Large intestine (tissue), 3 donors: ENCODE results near the gene CRISPLD2. TPM values are rescaled to one million over a fixed set of nuclear protein-coding genes. Genes with fewer than 3 reads are reported as not detected.

Experiments
- DNase-seq, 2 donors: peaks; one replicate each; pipeline versions ENCODE4 v3.0.0 to v3.0.0-alpha.2; 2013
- H3K27ac ChIP-seq: one replicate; pipeline ENCODE4 v1.5.1; 2013; ENCODE audit warnings: low read length
- H3K27me3 ChIP-seq: 2 replicates; pipeline ENCODE4 v1.6.1; 2013; ENCODE audit warnings: low read length; ENCODE audit not compliant: control insufficient read depth, insufficient read depth
- H3K36me3 ChIP-seq: 2 replicates; pipeline ENCODE4 v1.6.1; 2013; ENCODE audit warnings: low read length; ENCODE audit not compliant: control insufficient read depth, insufficient read depth
- H3K4me1 ChIP-seq: one replicate; pipeline ENCODE4 v1.6.1; 2013; ENCODE audit warnings: low read length; ENCODE audit not compliant: control insufficient read depth, insufficient read depth
- H3K4me3 ChIP-seq: one replicate; pipeline ENCODE4 v1.5.1; 2013; ENCODE audit warnings: low read length
- H3K9me3 ChIP-seq: one replicate; pipeline ENCODE4 v1.6.1; 2013; ENCODE audit warnings: mild to moderate bottlenecking, low read depth, low read length, moderate library complexity; ENCODE audit not compliant: control insufficient read depth
- WGBS: methylation state at CpG from one replicate; pipeline ENCODE4 v1.1.5; 2013; ENCODE audit warnings: low lambda C conversion rate; ENCODE audit not compliant: insufficient coverage; 5-methylcytosine and 5-hydroxymethylcytosine counted together
- polyA plus RNA-seq: library from polyadenylated mRNA; unstranded; fragments of 120-200 nt; gene quantifications from one replicate; pipeline ENCODE4 v1.2.1, GENCODE V29; 2013

CRISPLD2 gene
- polyA plus RNA-seq, 1 donor: 8.8 TPM

DNA sequence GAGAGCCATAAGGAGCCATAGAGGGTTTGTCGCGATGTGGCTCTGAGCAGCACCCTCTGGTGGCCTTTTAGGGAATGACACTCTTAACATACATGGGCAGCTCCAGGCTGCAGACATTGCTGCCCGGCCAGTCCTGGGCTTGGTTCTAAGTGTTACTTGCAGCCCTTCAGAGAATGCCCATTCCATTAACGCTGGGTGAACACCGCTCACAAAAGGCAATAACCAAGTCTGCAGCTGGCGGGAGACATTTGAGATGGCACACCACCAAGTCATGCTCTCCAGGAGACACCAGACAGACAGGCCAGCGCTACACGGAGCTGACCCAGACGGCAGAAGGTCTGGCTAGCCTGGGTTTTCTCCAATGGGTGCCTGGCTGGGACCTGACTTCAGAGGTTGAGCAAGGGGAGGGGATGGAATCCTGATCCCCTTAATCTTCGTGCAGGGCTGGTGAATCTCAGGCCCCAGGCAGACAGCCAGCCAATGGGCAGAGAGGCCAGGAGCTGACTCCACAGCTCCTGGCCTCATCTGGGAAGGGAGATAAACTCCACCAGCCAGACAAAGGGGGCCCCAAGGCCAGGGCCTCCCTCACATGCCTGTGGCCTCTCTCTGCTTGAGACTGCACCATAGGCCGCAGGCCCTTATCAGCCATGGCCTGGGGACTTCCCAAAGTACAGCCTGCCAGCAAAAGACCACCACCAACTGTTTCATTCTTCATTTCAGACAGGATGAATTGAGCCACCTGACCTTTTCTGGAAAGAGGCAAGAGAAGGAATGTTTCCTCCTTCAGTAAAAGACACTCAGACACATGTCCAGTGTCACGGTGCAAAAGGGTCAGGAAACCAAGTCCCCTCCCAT is 132.8 kb downstream of the CRISPLD2 start:
- WGBS: no CpG with 5 or more reads among the region's 12 CpGs
- Histone ChIP-seq H3K4me3 (no peak overlapping the region), H3K9me3 (no peaks in the 10 kb centered on the region), H3K27me3 (no peaks in the 10 kb centered on the region), H3K27ac (peak overlapping the region; percentile 64), H3K36me3 (no peaks in the 10 kb centered on the region), H3K4me1 (peaks cover 27% of the 10 kb centered on the region)
- DNase-seq: peak; percentile 75 to 86

DNA sequence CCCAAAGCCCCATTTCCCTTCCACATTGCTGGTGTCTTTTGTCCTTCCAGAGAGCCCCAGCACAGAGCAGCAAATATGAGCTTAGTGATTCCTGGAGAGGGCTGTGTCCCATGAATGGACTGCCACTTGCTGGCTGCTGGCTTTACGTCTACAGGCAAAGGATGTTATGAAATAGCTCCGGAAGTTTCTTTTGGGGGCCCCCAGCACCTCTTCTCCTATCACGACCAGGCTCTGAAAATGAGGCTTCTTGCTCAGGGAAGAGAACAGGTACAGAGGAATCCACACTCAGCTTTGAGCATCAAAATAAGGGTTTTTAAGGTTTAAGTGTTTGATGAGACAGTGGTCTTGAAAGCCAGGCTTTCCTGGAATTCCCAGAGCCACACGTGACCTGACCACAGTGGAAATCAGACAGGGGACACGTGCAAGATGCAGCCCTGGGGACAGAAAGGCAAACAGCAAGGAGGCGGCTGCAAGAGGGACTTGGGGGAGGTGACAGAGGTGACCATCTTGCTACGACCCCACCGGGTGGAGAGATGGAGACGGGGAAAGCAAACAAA is 133.5 kb downstream of the CRISPLD2 start:
- no peaks in the 10 kb centered on the region for H3K36me3 ChIP-seq
- no peaks in the 10 kb centered on the region for H3K27me3 ChIP-seq
- no CpG with 5 or more reads among the region's 9 CpGs for WGBS
- peak overlapping the region; percentile 64 for H3K27ac ChIP-seq
- H3K4me1 ChIP-seq: peaks cover 27% of the 10 kb centered on the region
- DNase-seq: no peak
- no peaks in the 10 kb centered on the region for H3K9me3 ChIP-seq
- H3K4me3 ChIP-seq: no peak overlapping the region

DNA sequence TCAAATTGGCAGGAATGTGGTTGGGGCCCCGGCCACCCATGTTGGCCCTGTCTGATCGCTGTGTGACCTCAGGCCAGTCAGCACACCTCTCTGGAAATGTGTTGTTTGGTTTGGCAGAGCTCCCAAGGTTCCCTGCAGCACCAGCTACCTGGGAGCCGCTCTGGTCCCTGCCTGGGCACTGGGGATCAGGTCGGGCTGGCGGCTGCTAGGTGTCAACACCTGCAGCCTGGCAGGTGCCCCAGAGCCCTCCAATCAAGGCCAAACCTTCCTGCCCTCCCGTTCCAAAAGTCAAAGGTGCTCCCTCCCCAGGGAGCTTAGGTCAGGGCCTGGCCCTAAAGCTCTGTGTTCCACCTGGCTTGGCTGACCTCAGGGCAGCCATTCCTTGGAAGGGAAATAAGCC is 135.6 kb downstream of the CRISPLD2 start:
- Histone ChIP-seq H3K27me3 (no peaks in the 10 kb centered on the region), H3K27ac (no peak overlapping the region), H3K4me1 (peaks cover 18% of the 10 kb centered on the region), H3K9me3 (no peaks in the 10 kb centered on the region), H3K4me3 (no peak overlapping the region), H3K36me3 (no peaks in the 10 kb centered on the region)
- no peak for DNase-seq
- no CpG with 5 or more reads among the region's 6 CpGs for WGBS

DNA sequence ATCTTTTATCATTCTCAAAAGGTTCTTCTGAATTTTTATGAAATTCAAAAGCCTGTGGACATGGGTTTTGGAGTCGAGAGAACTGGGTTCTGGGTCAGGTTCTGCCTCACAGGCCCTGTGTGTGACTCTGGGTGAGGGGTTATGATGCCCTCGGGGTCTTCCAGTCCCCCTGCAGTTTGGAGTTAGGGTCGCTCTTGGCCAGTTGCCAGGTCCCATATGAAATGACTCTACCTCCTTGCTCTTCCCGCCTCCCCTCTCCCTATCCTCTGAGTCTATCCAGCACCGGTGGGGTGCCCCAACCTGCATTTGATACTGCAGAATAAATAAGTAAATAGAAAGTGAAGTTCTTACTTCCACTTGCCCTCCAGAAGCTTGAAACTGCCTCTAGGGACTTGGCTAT is 137.4 kb downstream of the CRISPLD2 start:
- H3K27ac ChIP-seq: no peak overlapping the region
- H3K4me3 ChIP-seq: no peak overlapping the region
- WGBS: no CpG with 5 or more reads among the region's 5 CpGs
- H3K4me1 ChIP-seq: peaks cover 18% of the 10 kb centered on the region
- H3K9me3 ChIP-seq: no peaks in the 10 kb centered on the region
- no peaks in the 10 kb centered on the region for H3K36me3 ChIP-seq
- DNase-seq: no peak
- no peaks in the 10 kb centered on the region for H3K27me3 ChIP-seq

DNA sequence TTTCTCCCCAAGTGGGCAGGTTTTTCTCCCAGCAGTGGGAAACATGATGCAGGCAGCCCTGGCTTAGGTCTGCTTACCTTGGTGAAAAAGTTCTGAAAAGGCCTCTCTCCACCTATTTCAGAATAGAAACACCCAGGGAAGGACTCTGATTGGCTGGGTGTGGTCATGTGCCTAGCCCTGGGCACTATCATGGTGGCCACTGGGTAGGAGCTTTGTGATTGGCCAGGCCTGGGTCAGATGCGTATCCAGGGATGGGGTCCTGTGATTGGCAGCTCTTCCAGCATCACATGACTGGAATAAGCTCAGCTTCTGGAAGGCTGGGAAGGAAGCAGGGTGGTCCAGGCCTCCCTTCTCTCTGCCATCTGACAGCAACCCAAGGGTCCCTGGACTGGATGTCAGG is 138.0 kb downstream of the CRISPLD2 start:
- no peaks in the 10 kb centered on the region for H3K9me3 ChIP-seq
- H3K27me3 ChIP-seq: no peaks in the 10 kb centered on the region
- no peak overlapping the region for H3K4me3 ChIP-seq
- H3K27ac ChIP-seq: no peak overlapping the region
- DNase-seq: no peak
- H3K4me1 ChIP-seq: peaks cover 13% of the 10 kb centered on the region
- WGBS: no CpG with 5 or more reads among the region's 1 CpG
- H3K36me3 ChIP-seq: no peaks in the 10 kb centered on the region

Other genes starting within 250 kb of the CRISPLD2 start
- gene COTL1, start 201.9 kb upstream of the CRISPLD2 start, polyA plus RNA-seq: 60.8 TPM
- gene KLHL36, start 171.5 kb upstream of the CRISPLD2 start, polyA plus RNA-seq: 32.8 TPM
- gene USP10, start 120.0 kb upstream of the CRISPLD2 start, polyA plus RNA-seq: 66.5 TPM
- gene ZDHHC7, start 191.6 kb downstream of the CRISPLD2 start, polyA plus RNA-seq: 49.8 TPM
- 4.7 TPM for gene KIAA0513, start 207.8 kb downstream of the CRISPLD2 start, polyA plus RNA-seq